GM12891 (cell line): ENCODE measurements around the gene SH3RF2.
A peak's percentile ranks its signal among the peaks of the same experiment; 100 is the strongest.

Source experiments
- DNase-seq: peaks from one replicate; pipeline ENCODE4 v3.0.0; 2011; ENCODE audit warnings: low spot score; ENCODE audit not compliant: insufficient read length
- FAIRE-seq: peaks from 2 replicates; lab custom pipeline; 2011; peaks lifted over from hg19 to GRCh38; lab: Jason Lieb, UNC
- PAX5 ChIP-seq: IDR thresholded peaks from 2 replicates; pipeline ENCODE4 v1.6.1; 2011; ENCODE audit warnings: low read length, moderate library complexity, mild to moderate bottlenecking; ENCODE audit not compliant: insufficient read depth, severe bottlenecking
- POLR2A ChIP-seq: IDR thresholded peaks from 2 replicates; pipeline ENCODE4 v1.6.1; 2011; ENCODE audit warnings: low read depth, low read length, control low read depth
- POLR2AphosphoS5 ChIP-seq: IDR thresholded peaks from 2 replicates; pipeline ENCODE4 v1.6.1; 2011; ENCODE audit warnings: low read depth, low read length, control low read depth
- POU2F2 ChIP-seq: IDR thresholded peaks from 2 replicates; pipeline ENCODE4 v1.6.1; 2011; ENCODE audit warnings: low read depth, mild to moderate bottlenecking, control low read depth, low read length, moderate library complexity
- SPI1 ChIP-seq: IDR thresholded peaks from 2 replicates; pipeline ENCODE4 v1.6.1; 2011; ENCODE audit warnings: low read depth, low read length, control low read depth
- TAF1 ChIP-seq: IDR thresholded peaks from 2 replicates; pipeline ENCODE4 v1.6.1; 2011; ENCODE audit warnings: low read depth, low read length, control low read depth

Gene SH3RF2

DNA sequence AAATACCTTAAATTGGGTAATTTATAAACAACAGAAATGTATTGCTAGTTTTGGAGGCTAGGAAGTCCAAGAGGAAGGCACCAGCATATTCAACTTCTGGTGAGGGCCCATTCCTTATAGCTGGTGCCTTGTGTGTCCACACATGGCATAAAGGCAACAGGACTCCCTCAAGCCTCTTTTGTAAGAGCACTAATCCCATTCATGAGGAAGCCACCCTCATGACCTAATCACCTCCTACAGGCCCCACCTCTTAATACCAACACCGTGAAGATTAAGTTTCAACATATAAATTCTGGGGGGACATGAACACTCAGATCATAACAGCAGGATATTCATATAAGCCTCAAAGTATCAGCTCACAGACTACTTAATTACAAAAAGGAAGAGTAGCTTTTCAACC is 173.0 kb downstream of the SH3RF2 start:
- DNase-seq (no peak), FAIRE-seq (peak; percentile 23)
- TF ChIP-seq POLR2A (no peak), PAX5 (no peak), SPI1 (no peak), TAF1 (no peak), POU2F2 (no peak), POLR2AphosphoS5 (no peak)

DNA sequence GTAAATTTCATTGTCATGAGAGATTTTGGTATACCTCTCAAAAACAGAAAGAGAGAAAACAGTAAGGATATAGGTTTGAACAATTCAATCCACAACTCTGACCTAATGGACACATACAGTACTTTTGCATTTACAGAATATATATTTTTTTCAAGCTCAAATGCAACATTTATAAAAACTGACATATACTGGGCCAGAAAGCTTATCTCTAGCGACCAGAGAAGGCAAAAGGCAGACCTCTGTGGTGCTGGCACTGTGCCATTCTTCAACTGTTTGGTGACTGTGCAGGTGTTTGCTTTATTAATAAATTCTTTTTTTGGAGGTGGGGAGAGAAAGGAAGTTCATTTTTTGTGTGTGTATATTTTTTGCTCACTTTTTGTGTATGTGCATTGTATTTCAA is 175.0 kb downstream of the SH3RF2 start:
- no peak for TF ChIP-seq POLR2A
- TF ChIP-seq TAF1: no peak
- TF ChIP-seq POU2F2: no peak
- TF ChIP-seq POLR2AphosphoS5: no peak
- TF ChIP-seq PAX5: no peak
- TF ChIP-seq SPI1: no peak
- DNase-seq (no peak), FAIRE-seq (no peak)

DNA sequence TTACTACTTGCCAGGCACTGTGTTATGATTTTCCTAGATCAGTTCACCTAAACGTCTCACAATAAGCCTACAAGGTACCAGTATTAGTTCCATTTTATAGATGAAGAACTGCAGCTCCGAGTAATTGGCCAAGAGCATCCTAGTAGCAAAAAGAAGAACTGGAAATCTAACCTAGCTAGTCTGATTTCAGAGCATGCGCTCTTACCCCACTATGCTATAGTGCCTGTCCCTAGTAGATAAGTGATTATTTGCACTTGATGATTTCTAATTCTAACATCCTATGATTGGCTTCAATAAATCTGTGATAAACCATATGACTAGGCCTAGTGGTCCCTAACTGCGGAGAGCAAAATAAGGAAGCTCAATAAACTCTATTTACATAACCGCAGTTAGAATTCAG is 176.1 kb downstream of the SH3RF2 start:
- no peak for FAIRE-seq
- TF ChIP-seq TAF1 (no peak), SPI1 (no peak), POLR2A (no peak), POU2F2 (no peak), PAX5 (no peak), POLR2AphosphoS5 (no peak)
- DNase-seq: no peak
